ENCODE data around the gene ACSS3.

ACSS3 gene

GRCh38 chr12:81162391-81163136 is 84.7 kb downstream of the ACSS3 start:
- H3K9me3 ChIP-seq (ENCODE audit: control insufficient read depth, low read length) = no peaks in the 10 kb centered on the region
- H3K4me3 ChIP-seq (ENCODE audit: insufficient read depth, low read depth, low read length, poor library complexity, severe bottlenecking) = no peak overlapping the region
- no peak overlapping the region for H3K27ac ChIP-seq (ENCODE audit: insufficient read depth, low read length, poor library complexity, severe bottlenecking)
- H3K27me3 ChIP-seq (replicated peaks; ENCODE audit: control insufficient read depth, insufficient read depth, low read length, poor library complexity, severe bottlenecking) = no peaks in the 10 kb centered on the region
- no peak for DNase-seq
- no peaks in the 10 kb centered on the region for H3K36me3 ChIP-seq (ENCODE audit: control insufficient read depth, insufficient read depth, low read length)
- no peaks in the 10 kb centered on the region for H3K4me1 ChIP-seq (ENCODE audit: control insufficient read depth, insufficient read depth, low read length, poor library complexity, severe bottlenecking)

- Histone ChIP-seq H3K36me3 (ENCODE audit: control insufficient read depth, insufficient read depth, low read length) (no peaks in the 10 kb centered on the region), H3K4me3 (ENCODE audit: insufficient read depth, low read depth, low read length, poor library complexity, severe bottlenecking) (no peak overlapping the region), H3K4me1 (ENCODE audit: control insufficient read depth, insufficient read depth, low read length, poor library complexity, severe bottlenecking) (no peaks in the 10 kb centered on the region), H3K27ac (ENCODE audit: insufficient read depth, low read length, poor library complexity, severe bottlenecking) (no peak overlapping the region), H3K9me3 (ENCODE audit: control insufficient read depth, low read length) (no peaks in the 10 kb centered on the region), H3K27me3 (replicated peaks; ENCODE audit: control insufficient read depth, insufficient read depth, low read length, poor library complexity, severe bottlenecking) (no peaks in the 10 kb centered on the region)
- no peak for DNase-seq
Measured at GRCh38 chr12:81164827-81165226, 86.9 kb downstream of the ACSS3 start.

- no peaks in the 10 kb centered on the region for H3K4me1 ChIP-seq (ENCODE audit: control insufficient read depth, insufficient read depth, low read length, poor library complexity, severe bottlenecking)
- no peak for DNase-seq
- no peaks in the 10 kb centered on the region for H3K27me3 ChIP-seq (replicated peaks; ENCODE audit: control insufficient read depth, insufficient read depth, low read length, poor library complexity, severe bottlenecking)
- H3K27ac ChIP-seq (ENCODE audit: insufficient read depth, low read length, poor library complexity, severe bottlenecking) = no peak overlapping the region
- no peaks in the 10 kb centered on the region for H3K9me3 ChIP-seq (ENCODE audit: control insufficient read depth, low read length)
- H3K4me3 ChIP-seq (ENCODE audit: insufficient read depth, low read depth, low read length, poor library complexity, severe bottlenecking) = no peak overlapping the region
- no peaks in the 10 kb centered on the region for H3K36me3 ChIP-seq (ENCODE audit: control insufficient read depth, insufficient read depth, low read length)
Measured at GRCh38 chr12:81166790-81167189, 88.9 kb downstream of the ACSS3 start.

GRCh38 chr12:81167694-81168093 is 89.8 kb downstream of the ACSS3 start:
- H3K4me1 ChIP-seq (ENCODE audit: control insufficient read depth, insufficient read depth, low read length, poor library complexity, severe bottlenecking) = no peaks in the 10 kb centered on the region
- H3K36me3 ChIP-seq (ENCODE audit: control insufficient read depth, insufficient read depth, low read length) = no peaks in the 10 kb centered on the region
- no peaks in the 10 kb centered on the region for H3K9me3 ChIP-seq (ENCODE audit: control insufficient read depth, low read length)
- no peak overlapping the region for H3K4me3 ChIP-seq (ENCODE audit: insufficient read depth, low read depth, low read length, poor library complexity, severe bottlenecking)
- H3K27ac ChIP-seq (ENCODE audit: insufficient read depth, low read length, poor library complexity, severe bottlenecking) = no peak overlapping the region
- no peak for DNase-seq
- no peaks in the 10 kb centered on the region for H3K27me3 ChIP-seq (replicated peaks; ENCODE audit: control insufficient read depth, insufficient read depth, low read length, poor library complexity, severe bottlenecking)

- no peaks in the 10 kb centered on the region for H3K4me1 ChIP-seq (ENCODE audit: control insufficient read depth, insufficient read depth, low read length, poor library complexity, severe bottlenecking)
- no peak overlapping the region for H3K4me3 ChIP-seq (ENCODE audit: insufficient read depth, low read depth, low read length, poor library complexity, severe bottlenecking)
Measured at GRCh38 chr12:81168445-81168844, 90.6 kb downstream of the ACSS3 start.

GRCh38 chr12:81170072-81170471 is 92.2 kb downstream of the ACSS3 start:
- DNase-seq = no peak
- Histone ChIP-seq H3K27me3 (replicated peaks; ENCODE audit: control insufficient read depth, insufficient read depth, low read length, poor library complexity, severe bottlenecking) (no peaks in the 10 kb centered on the region), H3K27ac (ENCODE audit: insufficient read depth, low read length, poor library complexity, severe bottlenecking) (no peak overlapping the region), H3K4me3 (ENCODE audit: insufficient read depth, low read depth, low read length, poor library complexity, severe bottlenecking) (no peak overlapping the region), H3K4me1 (ENCODE audit: control insufficient read depth, insufficient read depth, low read length, poor library complexity, severe bottlenecking) (no peaks in the 10 kb centered on the region), H3K9me3 (ENCODE audit: control insufficient read depth, low read length) (no peaks in the 10 kb centered on the region), H3K36me3 (ENCODE audit: control insufficient read depth, insufficient read depth, low read length) (no peaks in the 10 kb centered on the region)

More at GRCh38 chr12:81168445-81168844, 90.6 kb downstream of the ACSS3 start:
- H3K9me3 ChIP-seq (ENCODE audit: control insufficient read depth, low read length) = no peaks in the 10 kb centered on the region
- no peaks in the 10 kb centered on the region for H3K36me3 ChIP-seq (ENCODE audit: control insufficient read depth, insufficient read depth, low read length)
- H3K27me3 ChIP-seq (replicated peaks; ENCODE audit: control insufficient read depth, insufficient read depth, low read length, poor library complexity, severe bottlenecking) = no peaks in the 10 kb centered on the region
- no peak overlapping the region for H3K27ac ChIP-seq (ENCODE audit: insufficient read depth, low read length, poor library complexity, severe bottlenecking)
- no peak for DNase-seq

GRCh38 chr12:81172851-81173250 is 95.0 kb downstream of the ACSS3 start:
- no peaks in the 10 kb centered on the region for H3K36me3 ChIP-seq (ENCODE audit: control insufficient read depth, insufficient read depth, low read length)
- peaks cover 7% of the 10 kb centered on the region for H3K9me3 ChIP-seq (ENCODE audit: control insufficient read depth, low read length)
- no peaks in the 10 kb centered on the region for H3K27me3 ChIP-seq (replicated peaks; ENCODE audit: control insufficient read depth, insufficient read depth, low read length, poor library complexity, severe bottlenecking)
- H3K27ac ChIP-seq (ENCODE audit: insufficient read depth, low read length, poor library complexity, severe bottlenecking) = no peak overlapping the region
- no peaks in the 10 kb centered on the region for H3K4me1 ChIP-seq (ENCODE audit: control insufficient read depth, insufficient read depth, low read length, poor library complexity, severe bottlenecking)
- no peak for DNase-seq
- H3K4me3 ChIP-seq (ENCODE audit: insufficient read depth, low read depth, low read length, poor library complexity, severe bottlenecking) = no peak overlapping the region

- H3K4me1 ChIP-seq (ENCODE audit: control insufficient read depth, insufficient read depth, low read length, poor library complexity, severe bottlenecking) = no peaks in the 10 kb centered on the region
- DNase-seq = no peak
- H3K36me3 ChIP-seq (ENCODE audit: control insufficient read depth, insufficient read depth, low read length) = no peaks in the 10 kb centered on the region
- H3K9me3 ChIP-seq (ENCODE audit: control insufficient read depth, low read length) = peaks cover 7% of the 10 kb centered on the region
- no peak overlapping the region for H3K27ac ChIP-seq (ENCODE audit: insufficient read depth, low read length, poor library complexity, severe bottlenecking)
- no peaks in the 10 kb centered on the region for H3K27me3 ChIP-seq (replicated peaks; ENCODE audit: control insufficient read depth, insufficient read depth, low read length, poor library complexity, severe bottlenecking)
- H3K4me3 ChIP-seq (ENCODE audit: insufficient read depth, low read depth, low read length, poor library complexity, severe bottlenecking) = no peak overlapping the region
Measured at GRCh38 chr12:81174664-81175063, 96.8 kb downstream of the ACSS3 start.

GRCh38 chr12:81176796-81177195 is 98.9 kb downstream of the ACSS3 start:
- Histone ChIP-seq H3K4me3 (ENCODE audit: insufficient read depth, low read depth, low read length, poor library complexity, severe bottlenecking) (no peak overlapping the region), H3K27ac (ENCODE audit: insufficient read depth, low read length, poor library complexity, severe bottlenecking) (no peak overlapping the region), H3K9me3 (ENCODE audit: control insufficient read depth, low read length) (peaks cover 7% of the 10 kb centered on the region), H3K36me3 (ENCODE audit: control insufficient read depth, insufficient read depth, low read length) (no peaks in the 10 kb centered on the region), H3K27me3 (replicated peaks; ENCODE audit: control insufficient read depth, insufficient read depth, low read length, poor library complexity, severe bottlenecking) (no peaks in the 10 kb centered on the region), H3K4me1 (ENCODE audit: control insufficient read depth, insufficient read depth, low read length, poor library complexity, severe bottlenecking) (no peaks in the 10 kb centered on the region)
- no peak for DNase-seq

GRCh38 chr12:81181691-81182090 is 103.8 kb downstream of the ACSS3 start:
- Histone ChIP-seq H3K4me3 (ENCODE audit: insufficient read depth, low read depth, low read length, poor library complexity, severe bottlenecking) (no peak overlapping the region), H3K27me3 (replicated peaks; ENCODE audit: control insufficient read depth, insufficient read depth, low read length, poor library complexity, severe bottlenecking) (no peaks in the 10 kb centered on the region), H3K27ac (ENCODE audit: insufficient read depth, low read length, poor library complexity, severe bottlenecking) (no peak overlapping the region), H3K36me3 (ENCODE audit: control insufficient read depth, insufficient read depth, low read length) (no peaks in the 10 kb centered on the region), H3K4me1 (ENCODE audit: control insufficient read depth, insufficient read depth, low read length, poor library complexity, severe bottlenecking) (no peaks in the 10 kb centered on the region), H3K9me3 (ENCODE audit: control insufficient read depth, low read length) (peaks cover 4% of the 10 kb centered on the region)
- DNase-seq = no peak

Data from effector memory CD4-positive, alpha-beta T cell (primary cell).